GM21825 (cell line): ENCODE results near the gene OR2T35.
"Not testable (repeated sequence)": the region's sequence is repeated elsewhere in the genome, so short reads cannot be mapped to it uniquely, and the experiment has no call there.

Experiments used
- ATAC-seq: cut with Tn5 transposase; IDR thresholded peaks from one replicate; pipeline ENCODE4 v1.9.1; 2021; ENCODE audit warnings: mild to moderate bottlenecking, moderate library complexity; ENCODE audit not compliant: unreplicated experiment

The OR2T35 gene

GRCh38 chr1:248645178-248645577, at the start of gene OR2T35:
Gene OR2T35 (minus strand): TSS chr1:248645278. CDS start chr1:248639258, 6,020 bp downstream.
- not testable (repeated sequence) for ATAC-seq

GRCh38 chr1:248691567-248692155, 46.6 kb upstream of the OR2T35 start:
- ATAC-seq = no peak

GRCh38 chr1:248688527-248689298, 43.6 kb upstream of the OR2T35 start:
- peak; percentile 75 for ATAC-seq

GRCh38 chr1:248686815-248687214, 41.7 kb upstream of the OR2T35 start:
- ATAC-seq = peak; percentile 64

- no peak for ATAC-seq
Measured at GRCh38 chr1:248681651-248682050, 36.6 kb upstream of the OR2T35 start.

GRCh38 chr1:248670003-248670402, 24.9 kb upstream of the OR2T35 start:
- ATAC-seq = no peak

- ATAC-seq = peak; percentile 99
Measured at GRCh38 chr1:248663453-248664328, 18.6 kb upstream of the OR2T35 start.

- ATAC-seq = peak; percentile 39
Measured at GRCh38 chr1:248656797-248657196, 11.7 kb upstream of the OR2T35 start.

- ATAC-seq = not testable (repeated sequence)
Measured at GRCh38 chr1:248655354-248655753, 10.3 kb upstream of the OR2T35 start, which contains the start of gene OR2T27. Gene OR2T27 (minus strand): TSS chr1:248655528. CDS start chr1:248650884, 4,644 bp downstream.

- ATAC-seq = not testable (repeated sequence)
Measured at GRCh38 chr1:248648770-248649536, 3.9 kb upstream of the OR2T35 start.

GRCh38 chr1:248642971-248643651, 2.0 kb downstream of the OR2T35 start:
- peak; percentile 75 for ATAC-seq

- ATAC-seq = not testable (repeated sequence)
Measured at GRCh38 chr1:248641583-248641982, 3.5 kb downstream of the OR2T35 start.

- peak; percentile 39 for ATAC-seq
Measured at GRCh38 chr1:248640906-248641305, 4.2 kb downstream of the OR2T35 start.

- ATAC-seq = not testable (repeated sequence)
Measured at GRCh38 chr1:248639652-248640051, 5.4 kb downstream of the OR2T35 start.

GRCh38 chr1:248636612-248637011, 8.5 kb downstream of the OR2T35 start:
- not testable (repeated sequence) for ATAC-seq

GRCh38 chr1:248634991-248635390, 10.1 kb downstream of the OR2T35 start, which contains the start of gene OR2T11:
Gene OR2T11 (minus strand): TSS chr1:248635091. CDS start chr1:248627128, 7,963 bp downstream.
- ATAC-seq = not testable (repeated sequence)

GRCh38 chr1:248631354-248632008, 13.6 kb downstream of the OR2T35 start:
- ATAC-seq = no peak

- ATAC-seq = no peak
Measured at GRCh38 chr1:248630551-248630950, 14.5 kb downstream of the OR2T35 start.
